HG02943 (cell line): ENCODE measurements around the gene NMNAT1.
A peak's percentile ranks its signal among the peaks of the same experiment; 100 is the strongest.
"Not testable (repeated sequence)": the region's sequence is repeated elsewhere in the genome, so short reads cannot be mapped to it uniquely, and the experiment has no call there.

ENCODE experiments used
- ATAC-seq: cut with Tn5 transposase; IDR thresholded peaks from one replicate; pipeline ENCODE4 v1.9.1; 2021; ENCODE audit warnings: mild to moderate bottlenecking, low read depth, moderate library complexity; ENCODE audit not compliant: unreplicated experiment

The NMNAT1 gene

DNA sequence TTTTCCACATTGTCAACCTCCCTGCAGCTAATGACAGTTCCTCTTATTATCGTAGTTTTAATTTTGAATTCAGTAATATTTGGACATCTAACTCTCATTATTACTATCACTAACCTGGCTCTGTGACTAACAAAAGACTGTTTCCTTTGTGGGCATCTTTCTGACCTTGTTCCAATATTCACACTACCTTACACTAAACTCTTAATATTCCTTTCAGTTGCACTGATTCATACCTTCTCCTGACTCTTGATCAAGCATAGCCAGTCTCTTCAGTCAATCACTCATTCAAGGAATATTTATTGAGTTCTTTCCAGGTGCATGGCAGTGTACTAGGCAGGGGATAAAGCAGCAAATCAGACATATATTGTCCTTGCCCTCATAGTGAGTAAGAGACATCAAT is 25.4 kb upstream of the NMNAT1 start:
- ATAC-seq, result no peak

DNA sequence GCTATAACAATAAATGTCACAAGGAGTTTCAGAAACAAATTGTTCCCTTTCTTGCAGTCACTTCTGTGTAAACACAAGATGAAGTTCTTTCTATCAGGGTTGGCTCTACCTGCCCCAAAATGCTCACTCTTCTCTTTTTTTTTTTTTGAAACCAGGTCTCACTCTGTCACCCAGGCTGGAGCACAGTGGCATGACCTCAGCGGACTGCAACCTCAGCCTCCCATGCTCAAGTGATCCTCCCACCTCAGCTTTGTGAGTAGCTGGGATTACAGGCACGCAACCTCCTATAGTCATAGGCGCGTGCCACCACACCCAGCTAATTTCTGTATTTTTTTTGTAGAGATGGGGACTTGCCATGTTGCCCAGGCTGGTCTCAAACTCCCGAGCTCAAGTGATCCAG is 22.7 kb upstream of the NMNAT1 start:
- ATAC-seq, result no peak

GRCh38 chr1:9922342-9922741 is 20.9 kb upstream of the NMNAT1 start:
- ATAC-seq, result no peak

DNA sequence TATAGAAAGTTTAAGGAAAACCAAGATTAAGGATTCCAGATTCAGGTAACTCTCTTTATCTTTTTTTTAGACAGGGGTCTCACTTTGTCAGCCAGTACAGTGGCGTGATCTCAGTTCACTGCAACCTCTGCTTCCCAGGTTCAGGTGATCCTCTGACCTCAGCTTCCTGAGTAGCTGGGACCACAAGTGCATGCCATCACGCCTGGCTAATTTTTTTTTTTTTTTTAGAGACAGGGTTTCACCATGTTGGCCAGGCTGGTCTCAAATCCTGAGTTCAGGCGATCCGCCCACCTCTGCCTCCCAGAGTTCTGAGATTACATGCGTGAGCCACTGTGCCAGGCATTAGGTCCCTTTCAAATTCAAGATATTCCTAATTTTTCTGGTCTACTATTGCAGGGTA is 16.0 kb upstream of the NMNAT1 start:
- ATAC-seq, result no peak

GRCh38 chr1:9929431-9930385 is 13.6 kb upstream of the NMNAT1 start:
- no peak for ATAC-seq

- no peak for ATAC-seq
These were observed 806 bp upstream of the NMNAT1 start for GRCh38 chr1:9942399-9942938.

- no peak for ATAC-seq
These were observed 3.0 kb downstream of the NMNAT1 start for GRCh38 chr1:9946315-9946714.

- ATAC-seq, result no peak
These were observed 14.5 kb downstream of the NMNAT1 start for GRCh38 chr1:9957726-9958125.

DNA sequence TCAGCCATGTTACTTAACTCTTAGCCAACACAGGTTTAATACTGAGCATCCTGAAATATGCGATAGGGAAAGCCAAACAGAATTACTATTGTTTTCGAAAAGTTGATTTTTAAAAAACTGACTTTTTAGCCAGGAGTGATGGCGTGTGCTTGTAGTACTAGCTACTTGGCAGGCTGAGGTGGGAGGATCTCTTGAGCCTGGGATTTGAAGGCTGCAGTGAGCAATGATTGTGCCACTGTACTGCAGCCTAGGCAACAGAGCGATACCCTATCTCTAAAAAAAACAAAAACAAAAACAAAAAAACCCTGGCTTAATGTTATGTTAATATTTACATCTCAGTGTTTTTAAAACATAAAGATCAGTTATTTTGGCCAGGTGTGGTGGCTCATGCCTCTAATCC is 16.7 kb downstream of the NMNAT1 start:
- ATAC-seq, result no peak

DNA sequence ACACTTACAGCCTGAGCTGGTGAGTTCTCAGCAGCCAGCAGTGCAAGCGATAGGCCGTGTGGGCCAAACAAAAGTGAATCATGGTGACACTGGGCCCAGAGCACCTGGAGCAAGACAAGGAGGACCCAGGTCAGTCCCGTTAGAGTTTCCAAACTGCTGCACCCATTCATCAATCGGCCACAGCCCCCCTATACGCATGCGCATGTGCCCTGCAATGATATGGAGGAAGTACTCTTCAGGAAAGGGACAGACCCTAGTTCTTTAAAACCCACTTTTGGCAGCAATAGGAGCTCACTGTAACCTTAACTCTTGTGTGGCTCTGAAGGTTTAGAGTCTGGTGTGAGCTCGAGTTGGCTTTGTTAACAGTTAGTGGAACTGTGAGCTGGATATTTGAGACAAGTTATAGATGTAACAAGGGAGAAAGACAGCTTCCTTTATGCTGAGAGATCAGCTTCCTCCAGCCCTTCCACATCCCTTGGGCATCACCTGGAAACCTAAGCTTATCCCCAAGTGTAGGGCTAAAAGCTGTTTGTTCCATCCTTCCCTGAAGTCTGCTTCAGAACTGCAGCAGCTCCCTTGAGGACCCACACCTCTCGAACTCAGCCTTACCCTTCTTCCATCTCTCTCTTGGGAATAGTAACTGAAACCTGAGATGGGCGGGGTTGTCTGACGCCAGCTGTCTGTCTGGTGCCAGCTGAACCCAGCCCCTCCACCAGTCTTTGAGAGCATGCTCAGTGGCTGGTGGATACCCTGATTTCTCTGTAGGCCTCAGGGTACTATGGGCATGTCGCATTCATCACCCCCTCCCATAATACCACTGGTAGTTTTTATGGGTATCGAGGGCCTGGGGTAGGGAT is 17.7 kb downstream of the NMNAT1 start:
- ATAC-seq, result peak; percentile 89

DNA sequence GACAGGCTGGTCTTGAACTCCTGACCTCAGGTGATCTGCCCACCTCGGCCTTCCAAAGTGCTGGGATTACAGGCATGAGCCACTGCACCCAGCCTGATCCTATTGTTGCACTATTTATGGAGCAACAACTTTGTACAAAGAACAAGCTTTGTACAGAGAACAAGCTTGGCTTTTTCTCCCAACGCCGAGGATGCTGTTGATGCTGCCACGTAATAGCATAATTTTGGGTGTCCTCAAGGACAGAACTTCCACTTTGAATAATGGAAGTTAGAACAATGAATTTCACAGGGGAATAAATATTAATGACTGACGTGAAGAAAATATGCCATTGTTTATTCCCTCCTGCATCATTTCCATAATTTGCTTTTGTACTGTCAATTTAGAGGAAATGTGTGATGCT is 41.0 kb downstream of the NMNAT1 start:
- no peak for ATAC-seq

DNA sequence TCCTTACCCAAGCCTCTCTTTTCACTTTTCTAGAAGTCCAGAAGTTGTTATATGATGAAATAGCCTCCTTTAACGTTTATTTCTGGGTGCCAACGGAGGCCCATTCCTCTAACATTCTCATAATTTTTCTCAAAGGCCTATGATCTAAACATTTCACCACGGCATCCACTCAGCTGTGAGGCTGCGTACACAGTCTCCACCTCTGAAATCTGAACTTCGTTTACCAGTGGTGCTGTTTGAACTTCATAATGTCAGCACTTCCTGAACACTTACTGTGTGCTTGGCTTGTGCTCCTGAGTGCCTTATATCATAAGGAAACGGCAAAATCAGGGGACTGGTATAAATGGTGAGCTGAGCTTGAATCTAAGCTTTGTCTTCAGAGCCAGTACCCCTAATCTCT is 41.7 kb downstream of the NMNAT1 start:
- no peak for ATAC-seq

DNA sequence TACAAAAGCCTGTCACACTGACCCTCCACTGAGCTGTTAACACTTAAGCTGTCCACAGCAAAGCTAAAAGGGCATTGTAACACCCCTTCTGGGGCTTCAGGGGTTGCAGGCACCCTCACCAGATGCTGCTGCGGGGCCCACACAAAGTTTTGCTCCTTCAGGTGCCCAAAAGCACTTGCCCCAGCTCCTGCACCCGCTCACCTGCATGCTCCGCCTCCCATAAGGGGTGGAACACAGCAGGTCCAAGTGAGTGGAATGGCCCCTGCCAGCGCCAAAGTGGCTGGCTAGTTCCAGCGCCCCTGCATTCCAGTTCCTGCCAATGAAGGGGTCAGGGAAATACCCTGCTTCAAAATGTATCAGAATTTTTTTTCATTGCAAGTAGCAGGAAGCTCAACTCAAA is 46.5 kb downstream of the NMNAT1 start:
- ATAC-seq, result no peak

GRCh38 chr1:9990944-9991343 is 47.7 kb downstream of the NMNAT1 start:
- ATAC-seq, result no peak

DNA sequence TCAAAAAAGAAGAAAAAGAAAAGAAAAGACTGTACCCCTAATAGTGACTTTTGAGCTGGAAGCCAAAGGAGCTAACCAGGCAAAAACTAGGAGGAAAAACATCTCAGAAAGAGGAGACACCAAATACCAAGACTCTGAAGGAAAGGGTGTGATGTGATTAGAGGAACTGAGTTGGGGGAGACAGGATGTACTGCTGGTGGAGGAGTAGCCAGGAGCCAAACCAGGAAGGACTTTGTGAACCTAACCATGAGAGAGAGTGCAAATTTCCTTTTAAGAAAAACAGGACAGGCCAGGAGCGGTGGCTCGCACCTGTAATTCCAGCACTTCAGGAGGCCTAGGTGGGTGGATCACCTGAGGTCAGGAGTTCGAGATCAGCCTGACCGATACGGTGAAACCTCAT is 49.6 kb downstream of the NMNAT1 start:
- ATAC-seq, result no peak

DNA sequence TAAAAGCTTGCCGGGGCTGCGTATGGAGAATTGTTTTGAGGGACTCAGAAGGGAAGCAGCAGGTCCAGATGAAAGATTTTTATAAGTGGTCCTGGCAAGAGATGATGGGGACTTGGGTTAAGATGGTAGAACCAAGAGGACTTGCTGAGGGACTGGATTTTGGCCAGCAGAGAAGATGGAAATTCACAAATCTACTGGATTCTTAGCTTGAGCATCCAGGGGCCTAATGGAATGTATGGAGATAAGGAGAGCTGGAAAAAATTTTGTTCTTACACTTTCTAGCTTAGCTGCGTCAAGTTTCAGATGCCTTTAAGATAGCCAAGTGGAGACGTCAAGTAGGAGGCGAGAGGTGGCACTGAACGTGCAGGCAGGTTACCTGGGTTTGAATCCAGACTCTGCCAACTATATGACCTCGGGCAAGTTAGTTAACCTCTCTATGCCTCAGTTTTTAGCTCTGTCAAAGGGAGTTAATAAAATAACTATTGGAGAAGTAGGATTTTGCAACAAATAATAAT is 50.3 kb downstream of the NMNAT1 start:
- no peak for ATAC-seq

DNA sequence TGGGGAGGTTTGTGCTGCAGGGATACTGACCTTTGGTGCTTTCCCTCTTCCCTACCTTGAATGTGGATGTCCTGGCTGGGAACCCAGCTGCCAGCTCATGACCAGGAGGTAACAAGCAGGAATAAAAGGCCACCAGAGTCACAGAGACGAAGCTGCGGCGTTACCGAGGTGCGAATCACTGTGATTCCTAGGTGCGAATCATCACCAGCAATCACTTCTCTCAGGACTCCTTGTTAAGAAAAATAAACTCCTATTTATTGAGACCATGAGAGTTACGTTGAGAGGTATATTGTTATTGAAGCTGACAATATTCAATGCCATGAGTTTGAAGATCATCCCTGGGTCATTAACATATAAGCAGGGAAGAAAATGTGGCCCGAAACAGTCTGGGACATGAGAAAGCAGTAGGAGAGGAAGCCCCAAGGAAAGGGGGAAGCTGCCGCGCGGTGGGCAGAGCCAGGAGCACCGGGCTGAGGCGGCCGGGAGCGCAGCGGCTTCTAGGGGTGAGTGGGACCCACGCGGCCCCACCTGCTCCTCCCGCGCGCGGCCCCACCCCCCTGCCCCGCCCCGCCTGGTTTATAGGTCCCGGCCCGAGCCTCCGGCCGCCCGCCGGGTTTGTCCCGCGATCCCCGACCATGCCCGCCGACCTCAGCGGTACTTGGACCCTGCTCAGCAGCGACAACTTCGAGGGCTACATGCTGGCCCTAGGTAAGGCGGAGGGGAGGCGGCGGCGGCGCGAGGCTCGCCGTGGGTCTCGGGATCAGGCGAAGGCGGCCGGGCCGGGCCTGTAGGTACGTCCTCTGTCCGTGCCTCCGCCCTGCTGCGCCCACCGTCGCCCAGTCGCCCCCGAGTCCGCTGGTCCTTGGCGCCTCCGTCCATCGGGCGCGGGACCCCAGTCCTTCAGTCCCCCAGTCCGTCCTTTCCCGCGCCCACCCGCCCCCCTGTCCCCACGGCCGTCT is 53.6 kb downstream of the NMNAT1 start, which contains the start of gene RBP7:
TSS of gene RBP7 (plus strand) at position 605 of the 959 bp plus-strand sequence. CDS start at position 636, 31 bp downstream.
- ATAC-seq, result no peak

DNA sequence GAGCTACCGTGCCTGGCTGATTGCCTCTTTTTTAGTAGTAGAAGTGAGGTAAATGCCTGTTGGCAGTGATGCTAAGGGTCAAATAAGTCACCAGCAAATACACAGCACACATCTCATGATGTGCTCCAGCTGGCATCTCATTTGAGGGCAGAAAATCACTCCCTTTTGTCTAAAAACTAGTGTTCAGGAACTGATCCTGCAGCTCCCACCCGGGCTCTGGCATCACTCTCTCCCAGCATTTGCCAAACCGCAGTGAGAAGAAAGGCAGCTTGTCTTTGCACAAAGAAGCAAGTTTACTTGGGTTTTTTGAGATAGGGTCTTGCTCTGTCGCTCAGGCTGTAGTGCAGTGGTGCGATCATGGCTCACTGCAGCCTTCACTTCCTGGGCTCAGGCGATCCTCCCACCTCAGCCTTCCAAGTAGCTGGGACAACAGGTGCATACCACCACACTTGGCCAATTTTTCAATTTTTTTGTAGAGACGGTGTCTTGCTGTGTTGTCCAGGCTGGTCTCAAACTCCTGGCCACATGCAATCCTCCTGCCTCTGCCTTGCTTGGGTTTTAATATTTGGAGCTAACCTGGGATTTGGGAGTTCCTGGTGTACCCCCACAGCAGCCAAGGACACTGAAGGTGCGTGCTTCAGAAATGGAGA is 57.9 kb downstream of the NMNAT1 start:
- ATAC-seq, result no peak

GRCh38 chr1:10005248-10005647 is 62.0 kb downstream of the NMNAT1 start:
- ATAC-seq, result not testable (repeated sequence)
